GM21381 (cell line): ENCODE measurements around the gene TRPV4.

Experiments used
- ATAC-seq: cut with Tn5 transposase; IDR thresholded peaks from one replicate; pipeline ENCODE4 v1.9.1; 2021; ENCODE audit warnings: mild to moderate bottlenecking, moderate library complexity; ENCODE audit not compliant: unreplicated experiment

TRPV4 gene

GRCh38 chr12:109810954-109811623 is 22.1 kb downstream of the TRPV4 start:
- ATAC-seq, result no peak

DNA sequence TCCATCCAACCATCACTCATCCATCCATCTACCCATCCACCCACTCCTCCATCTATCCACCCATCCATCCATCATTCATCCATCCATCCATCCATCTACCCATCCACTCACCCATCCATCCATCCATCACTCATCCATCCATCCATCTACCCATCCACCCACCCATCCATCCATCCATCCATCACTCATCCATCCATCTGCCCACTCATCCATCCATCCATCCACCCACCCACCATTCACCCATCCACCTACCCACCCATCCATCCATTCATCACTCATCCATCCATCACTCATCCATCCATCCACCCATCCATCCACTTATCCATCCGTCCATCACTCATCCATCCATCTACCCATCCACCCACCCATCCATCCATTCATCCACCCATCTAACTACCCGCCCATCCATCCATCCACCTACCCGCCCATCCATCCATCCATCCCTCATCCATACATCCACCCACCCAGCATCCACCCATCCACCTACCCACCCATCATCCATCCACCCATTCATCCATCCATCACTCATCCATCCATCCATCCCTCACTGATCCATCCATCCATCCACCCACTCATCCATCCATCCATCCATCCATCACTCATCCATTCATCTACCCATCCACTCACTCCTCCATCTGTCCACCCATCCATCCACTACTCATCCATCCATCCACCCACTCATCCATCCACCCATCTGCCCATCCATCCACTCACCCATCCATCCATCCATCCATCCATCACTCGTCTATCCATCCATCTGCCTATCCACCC is 24.1 kb downstream of the TRPV4 start:
- ATAC-seq, result no peak

DNA sequence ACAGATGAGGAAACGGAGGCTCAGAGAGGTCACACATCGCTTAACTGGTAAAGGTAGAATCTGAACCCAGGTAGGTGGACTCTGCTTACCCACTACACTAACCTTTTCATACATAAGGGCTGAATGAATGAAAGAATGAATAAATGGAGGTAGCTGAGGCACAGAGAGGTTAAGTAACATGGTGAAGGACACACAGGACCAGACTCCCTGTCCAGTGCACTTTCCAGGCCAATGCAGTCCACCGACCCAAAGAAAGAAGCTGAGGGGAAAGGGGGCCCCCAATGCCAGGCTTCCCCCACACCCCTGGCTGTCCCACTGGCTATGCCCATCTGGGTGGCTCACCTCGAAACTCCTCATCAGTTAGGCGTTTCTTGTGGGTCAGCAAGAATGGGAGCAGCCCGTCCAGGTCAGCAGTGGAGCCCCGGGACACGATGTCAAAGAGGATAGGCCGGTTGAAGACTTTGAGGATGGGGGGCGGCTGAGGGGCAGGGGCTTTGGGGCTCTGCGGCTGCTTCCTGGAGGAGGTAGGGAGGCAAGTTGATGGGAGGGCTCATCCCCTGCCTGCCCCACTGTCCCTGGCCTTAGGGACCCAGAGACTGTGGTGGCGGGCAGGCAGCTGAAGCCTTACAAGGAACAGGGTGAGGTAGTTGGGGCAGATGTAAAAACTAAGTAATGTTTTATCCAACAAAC is 25.1 kb downstream of the TRPV4 start:
- no peak for ATAC-seq

- ATAC-seq, result no peak
Measured at GRCh38 chr12:109804820-109805761, 28.1 kb downstream of the TRPV4 start.

GRCh38 chr12:109803678-109804077 is 29.5 kb downstream of the TRPV4 start:
- ATAC-seq, result no peak

DNA sequence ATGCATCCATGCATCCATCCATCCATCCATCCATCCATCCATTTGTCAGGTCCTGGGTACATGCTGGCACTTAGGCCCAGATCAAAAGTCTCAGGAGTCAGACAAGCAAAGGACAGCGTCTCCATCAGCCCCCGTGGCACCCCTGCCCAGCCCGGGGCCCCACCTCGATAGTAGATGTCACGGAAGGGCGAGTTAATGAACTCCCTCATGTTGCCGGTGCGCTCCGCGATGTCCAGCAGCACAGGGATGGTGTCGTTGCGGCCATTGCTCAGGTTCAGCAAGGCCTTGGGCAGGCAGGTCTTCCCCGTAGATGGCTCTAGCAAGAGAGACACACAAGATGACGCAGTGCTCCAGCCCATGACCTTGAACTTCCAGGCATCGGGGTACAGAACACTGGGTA is 30.4 kb downstream of the TRPV4 start:
- no peak for ATAC-seq

DNA sequence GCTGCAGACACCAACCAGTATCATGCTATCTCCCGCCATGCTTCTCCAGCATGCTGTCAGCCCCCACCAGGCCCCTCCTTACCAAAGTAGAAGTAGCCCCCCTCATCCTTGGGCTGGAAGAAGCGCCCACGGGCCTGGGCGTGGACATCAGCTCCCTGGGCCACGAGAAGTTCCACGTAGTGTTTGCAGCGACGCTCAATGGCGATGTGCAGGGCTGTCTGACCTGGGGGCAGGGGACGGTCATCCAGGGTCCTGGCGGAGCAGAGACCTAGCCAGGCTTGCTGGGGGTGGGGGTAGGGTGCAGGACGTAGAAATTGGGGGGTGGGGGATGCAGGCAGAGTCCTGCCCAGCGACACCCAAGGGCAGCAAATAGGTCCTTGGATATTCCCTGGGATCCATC is 32.7 kb downstream of the TRPV4 start:
- ATAC-seq, result no peak

- no peak for ATAC-seq
Measured at GRCh38 chr12:109798691-109799090, 34.5 kb downstream of the TRPV4 start.

DNA sequence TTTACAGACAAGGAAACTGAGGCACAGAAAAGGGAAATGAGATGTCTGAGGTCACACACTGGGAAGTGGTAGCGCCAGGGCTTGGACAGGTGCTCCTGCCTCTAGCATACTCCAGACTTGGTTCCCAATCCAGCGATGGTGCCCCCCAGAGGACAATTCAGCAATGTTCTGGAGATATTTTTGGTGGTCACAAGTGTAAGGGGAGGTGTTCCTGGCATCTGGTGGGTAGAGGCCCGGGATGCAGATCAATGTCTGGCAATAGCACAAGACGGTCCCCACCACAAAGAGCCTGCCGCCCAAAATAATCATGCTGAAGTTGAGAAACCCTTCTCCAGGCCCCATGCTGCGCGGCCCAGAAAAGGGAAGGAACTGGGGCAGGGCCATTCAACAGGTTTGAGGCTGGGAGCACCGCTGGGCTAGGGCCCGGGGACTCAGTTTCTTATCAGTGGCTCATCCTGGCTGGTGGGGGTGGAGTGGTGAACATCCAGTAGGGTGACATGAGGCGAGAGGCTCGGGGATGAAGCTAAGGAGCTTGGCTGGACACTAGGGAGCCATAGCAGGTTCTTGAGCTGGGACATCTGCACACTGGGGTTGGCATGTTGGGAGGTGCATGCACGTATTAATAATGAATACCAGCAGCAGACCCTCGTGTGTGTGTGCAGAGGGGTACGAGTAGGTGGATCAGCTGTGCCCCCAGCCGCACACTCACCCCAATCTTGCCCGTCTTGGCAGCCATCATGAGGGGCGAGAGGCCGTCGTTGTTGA is 35.1 kb downstream of the TRPV4 start:
- no peak for ATAC-seq

- ATAC-seq, result no peak
Measured at GRCh38 chr12:109796057-109796456, 37.1 kb downstream of the TRPV4 start.

DNA sequence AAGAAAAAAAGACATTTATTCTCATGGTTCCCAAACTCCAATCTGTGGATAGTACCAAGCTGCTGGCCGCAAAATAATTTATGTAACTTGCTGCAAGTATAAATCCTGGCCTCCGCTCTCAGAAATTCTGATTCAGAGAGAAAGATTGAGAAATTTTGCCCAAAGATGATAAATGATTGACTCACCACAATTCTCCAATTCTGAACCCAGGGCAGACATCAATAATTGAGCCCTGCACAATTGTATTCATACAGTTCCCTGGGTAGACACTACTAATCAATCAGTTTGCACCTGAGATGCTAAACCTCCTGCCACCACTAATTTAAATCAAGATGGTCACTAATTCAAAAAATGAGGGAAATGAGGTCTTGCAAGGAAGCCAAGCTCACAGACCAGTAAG is 38.2 kb downstream of the TRPV4 start:
- no peak for ATAC-seq

DNA sequence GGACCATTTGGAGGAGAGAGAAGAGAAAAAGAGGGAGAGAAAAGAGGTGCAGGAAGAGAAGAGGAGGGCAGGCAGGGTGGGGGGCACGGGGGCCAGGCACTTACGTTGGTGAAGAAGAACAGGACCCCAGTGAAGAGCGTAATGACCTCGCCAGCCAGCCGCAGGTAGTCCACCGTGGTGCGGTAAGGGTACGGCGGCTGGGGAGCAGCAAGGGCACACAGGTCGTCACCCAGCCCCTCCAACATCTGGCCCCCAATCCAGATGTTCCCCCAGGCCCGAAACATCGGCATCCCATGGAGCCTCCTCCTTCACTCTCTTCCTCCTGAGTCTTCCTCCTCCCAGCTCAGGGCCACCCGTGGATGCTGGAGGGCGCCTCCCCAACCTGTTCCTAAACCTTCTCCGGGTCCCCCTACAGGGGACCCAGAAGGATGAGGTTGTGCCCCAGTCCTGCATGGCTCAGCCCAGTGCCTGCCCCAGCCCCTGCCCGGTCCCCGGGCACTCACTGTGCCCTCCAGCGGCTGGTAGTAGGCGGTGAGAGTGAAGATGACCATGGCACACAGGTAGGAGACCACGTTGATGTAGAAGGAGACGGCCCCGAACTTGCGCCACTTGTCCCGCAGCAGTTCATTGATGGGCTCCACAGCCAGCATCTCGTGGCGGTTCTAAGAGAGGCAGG is 39.2 kb downstream of the TRPV4 start:
- ATAC-seq, result no peak

DNA sequence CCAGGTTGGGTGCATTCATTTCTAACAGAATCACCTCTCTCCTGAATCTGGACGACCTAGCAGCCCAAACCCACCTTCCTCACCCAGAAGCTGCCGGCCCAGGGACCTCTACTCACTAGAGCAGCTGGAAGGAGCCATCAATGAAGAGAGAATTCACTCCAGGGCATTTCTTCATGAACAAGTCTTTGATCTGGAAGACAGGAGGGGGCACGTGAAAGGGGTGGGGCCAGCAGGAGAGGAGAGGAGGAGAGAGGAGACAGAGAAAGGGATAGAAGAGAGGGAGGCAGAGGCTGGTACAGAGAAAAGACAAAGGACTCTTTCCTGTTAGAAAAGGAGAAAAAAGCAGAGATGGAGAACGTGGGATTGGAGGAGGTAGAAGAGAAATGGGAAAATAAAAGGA is 39.8 kb downstream of the TRPV4 start:
- ATAC-seq, result no peak

DNA sequence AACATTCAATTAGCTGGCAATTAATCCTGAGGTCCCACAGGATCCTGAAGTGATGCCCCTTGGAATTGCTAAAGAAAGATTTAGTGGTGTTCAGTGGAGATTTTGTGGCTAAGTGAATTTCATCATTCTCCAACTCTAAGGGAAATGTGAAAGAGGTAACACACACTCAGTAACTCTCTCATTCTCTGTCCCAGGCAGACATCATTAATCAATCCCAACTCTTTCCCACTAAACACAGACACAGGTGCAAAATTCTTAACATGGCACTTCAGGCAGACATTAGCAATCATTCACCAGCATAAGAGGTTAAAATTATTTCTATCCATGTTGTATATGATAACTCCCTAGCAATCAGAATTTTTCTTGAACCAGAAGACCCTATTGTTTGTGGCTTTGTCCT is 40.2 kb downstream of the TRPV4 start:
- ATAC-seq, result no peak

GRCh38 chr12:109789526-109790048 is 43.6 kb downstream of the TRPV4 start:
- ATAC-seq, result no peak

- no peak for ATAC-seq
Measured at GRCh38 chr12:109786799-109787198, 46.4 kb downstream of the TRPV4 start.

DNA sequence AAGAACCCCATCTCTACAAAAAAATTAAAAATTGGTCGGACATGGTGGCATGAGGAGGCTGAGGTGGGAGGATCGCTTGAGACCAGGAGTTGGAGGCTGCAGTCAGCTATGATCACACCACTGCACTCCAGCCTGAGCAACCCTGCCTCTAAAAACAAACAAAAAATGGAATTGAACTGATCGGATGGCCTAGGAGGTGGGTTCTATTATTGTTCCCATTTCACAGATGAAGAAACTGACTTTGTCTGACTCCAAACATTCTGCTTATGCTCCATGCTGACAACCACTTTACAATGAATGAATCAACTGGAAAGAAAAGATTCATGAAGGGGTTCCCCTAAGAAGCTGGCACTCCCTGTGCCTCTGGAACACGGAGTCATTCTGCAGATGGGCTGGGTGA is 47.3 kb downstream of the TRPV4 start:
- no peak for ATAC-seq

- ATAC-seq, result no peak
Measured at GRCh38 chr12:109783965-109784244, 49.3 kb downstream of the TRPV4 start.

DNA sequence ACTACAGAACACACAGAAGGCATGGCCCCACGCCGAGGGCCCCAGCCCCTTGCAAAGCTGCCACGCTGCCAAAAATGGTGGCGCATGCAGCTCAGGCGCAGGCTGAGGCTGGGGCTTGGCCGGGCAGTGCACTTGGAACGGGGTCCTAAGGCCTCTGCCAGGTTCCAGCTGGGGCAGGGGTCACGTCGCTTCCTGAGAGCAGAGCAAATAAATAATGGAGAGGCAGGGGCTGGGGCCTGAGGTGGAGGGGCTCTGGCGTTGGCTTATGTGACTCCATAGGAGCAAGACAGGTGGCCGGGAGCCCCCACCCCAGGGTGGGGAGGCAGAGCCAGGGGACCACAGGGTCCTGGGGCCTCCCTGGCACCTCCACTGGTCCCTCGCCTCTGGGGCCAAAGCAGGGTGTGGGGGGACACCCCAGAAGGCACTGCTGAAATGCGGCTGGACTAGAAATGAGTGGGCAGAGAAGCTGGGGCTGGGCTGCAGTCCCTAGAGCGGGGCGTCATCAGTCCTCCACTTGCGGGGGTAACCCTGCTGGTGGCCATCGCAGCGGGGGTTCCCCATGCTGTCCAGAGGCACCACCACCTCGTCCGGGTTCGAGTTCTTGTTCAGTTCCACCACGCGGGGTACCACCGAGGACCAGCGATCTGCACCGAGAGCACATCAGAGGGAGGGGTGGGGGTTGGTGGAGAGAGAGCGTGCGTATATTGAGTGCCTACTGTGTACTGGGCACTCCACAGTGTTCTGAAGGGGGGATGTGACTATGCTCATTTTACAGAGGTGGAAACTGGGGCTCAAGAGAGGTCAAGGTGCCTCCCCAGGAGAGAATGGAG is 49.8 kb downstream of the TRPV4 start:
- ATAC-seq, result no peak
